Iris pigment epithelial cell (primary cell): ENCODE measurements around the gene SOX4.

Experiments
- DNase-seq: peaks from one replicate; pipeline ENCODE4 v3.0.0-alpha.2; 2011; ENCODE audit warnings: low read depth

The SOX4 gene

GRCh38 chr6:21613809-21614208 lies 20.3 kb downstream of the SOX4 start:
- DNase-seq = no peak

DNA sequence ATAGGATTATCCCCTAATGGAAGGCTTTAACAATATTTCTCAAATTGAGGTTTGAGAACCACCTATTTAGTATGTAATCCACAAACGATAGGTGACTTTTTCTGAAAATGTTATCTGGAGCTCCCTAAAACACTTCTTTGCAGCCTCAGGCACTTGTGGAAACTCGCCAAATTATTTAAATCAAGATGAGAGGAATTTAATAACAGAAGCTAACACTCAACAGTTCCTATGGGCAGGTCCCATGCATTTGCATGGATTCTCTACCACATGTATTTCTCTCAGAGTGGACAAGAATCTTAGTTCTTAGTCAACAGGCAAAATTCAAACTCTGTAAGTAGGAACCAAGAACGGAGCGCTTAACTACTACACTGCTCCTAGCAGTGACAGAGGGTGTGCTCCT lies 20.7 kb downstream of the SOX4 start:
- DNase-seq = no peak

DNA sequence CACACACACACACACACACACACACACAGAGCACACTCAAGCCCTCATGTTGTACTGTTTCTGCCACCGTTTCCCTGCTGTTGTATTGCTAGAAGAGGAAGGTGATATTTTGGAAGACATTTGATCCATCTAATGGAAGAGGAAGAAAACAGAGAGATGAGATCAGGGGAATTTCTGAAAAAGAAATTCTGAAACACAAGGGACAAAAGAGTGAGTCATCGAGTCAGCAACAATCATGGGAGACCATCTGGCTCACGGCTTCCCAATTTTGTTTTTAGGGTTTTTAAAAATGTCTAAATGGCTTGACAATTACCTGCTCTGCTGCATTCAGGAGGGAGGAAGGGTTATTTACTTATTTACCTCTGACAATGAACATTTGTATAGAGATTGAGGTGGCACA lies 22.0 kb downstream of the SOX4 start:
- peak; percentile 47 for DNase-seq

DNA sequence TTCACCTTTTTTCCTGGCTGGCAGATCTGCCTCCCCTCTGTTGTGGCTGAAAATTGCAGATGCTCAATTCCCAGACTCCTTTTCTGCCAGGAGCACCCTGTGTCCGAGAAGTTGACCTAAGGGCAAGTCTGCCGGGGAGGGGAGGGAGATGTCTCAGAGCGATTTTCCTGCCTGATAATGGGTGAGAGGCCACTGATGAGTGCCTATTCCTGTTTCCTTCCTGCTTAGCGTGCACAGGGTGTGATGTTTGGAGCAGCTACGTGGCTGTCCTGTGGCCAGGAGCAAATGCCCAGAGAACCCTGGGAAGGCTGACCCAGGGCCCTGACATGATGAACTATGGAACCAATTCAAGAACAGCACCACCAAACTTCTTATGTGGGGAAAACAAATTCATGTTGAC lies 22.5 kb downstream of the SOX4 start:
- no peak for DNase-seq

- DNase-seq = no peak
Observed at GRCh38 chr6:21625642-21626041, 32.1 kb downstream of the SOX4 start.

DNA sequence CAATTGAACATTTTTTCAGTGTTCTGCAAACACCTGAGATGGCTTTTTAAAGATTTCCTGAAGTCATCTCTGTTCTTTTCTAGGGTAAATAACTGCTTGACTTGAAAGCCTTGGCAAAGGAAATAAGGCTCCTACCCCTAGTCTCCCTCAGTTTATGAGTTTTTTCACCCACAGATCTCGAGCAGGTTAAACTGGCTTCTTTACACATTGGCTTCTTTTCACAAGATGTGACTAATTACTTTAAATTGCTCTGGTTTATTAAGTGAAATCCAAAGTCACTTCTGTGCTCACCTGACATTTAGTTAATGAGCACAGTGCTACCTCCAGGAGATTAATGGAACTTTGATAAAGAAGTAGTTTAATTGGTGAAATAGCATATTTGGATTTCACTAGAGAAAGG lies 33.2 kb downstream of the SOX4 start:
- DNase-seq = no peak

- DNase-seq = no peak
Observed at GRCh38 chr6:21628160-21628559, 34.6 kb downstream of the SOX4 start.

GRCh38 chr6:21633511-21634109 lies 40.1 kb downstream of the SOX4 start:
- DNase-seq = no peak

DNA sequence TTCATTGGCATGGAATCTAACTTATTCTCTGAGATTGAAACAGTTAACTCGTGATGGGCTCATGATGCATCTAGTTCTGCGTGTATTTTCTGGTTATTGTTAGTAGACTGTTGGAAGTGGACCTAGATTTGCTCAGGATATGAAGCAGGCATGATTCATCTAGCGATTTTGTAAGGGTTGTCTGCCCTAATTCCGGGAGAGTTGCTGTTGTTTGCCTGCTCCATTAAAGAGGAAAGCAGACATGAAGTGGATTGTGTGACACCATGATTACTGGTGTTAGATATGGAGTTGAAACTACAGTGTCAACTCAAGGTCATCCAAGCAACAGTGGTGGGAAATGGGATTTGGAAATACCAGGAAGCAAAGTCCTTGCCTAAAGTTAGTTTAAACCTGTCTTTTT lies 41.0 kb downstream of the SOX4 start:
- DNase-seq = peak; percentile 98

GRCh38 chr6:21636876-21637275 lies 43.3 kb downstream of the SOX4 start:
- DNase-seq = peak; percentile 25

GRCh38 chr6:21639316-21639715 lies 45.8 kb downstream of the SOX4 start:
- peak; percentile 45 for DNase-seq
